GM18505 (cell line): Measurements from ENCODE around the gene PDGFRB.

Source experiments
- ATAC-seq: cut with Tn5 transposase; IDR thresholded peaks from one replicate; pipeline ENCODE4 v1.9.1; 2021; ENCODE audit not compliant: unreplicated experiment
- POLR2A ChIP-seq: IDR thresholded peaks from 4 replicates; pipeline ENCODE4 v1.6.1; 2011; ENCODE audit warnings: borderline replicate concordance; ENCODE audit not compliant: insufficient read depth, insufficient read length; ENCODE audit errors: extremely low read depth

The PDGFRB gene

GRCh38 chr5:150155258-150156026, at the start of gene PDGFRB:
PDGFRB (minus strand) TSS chr5:150155845; CDS start chr5:150137047, 18,798 bp downstream.
- no peak for TF ChIP-seq POLR2A
- ATAC-seq = peak; percentile 58

GRCh38 chr5:150204590-150204960, 48.9 kb upstream of the PDGFRB start:
- no peak for TF ChIP-seq POLR2A
- ATAC-seq = no peak

- no peak for TF ChIP-seq POLR2A
- ATAC-seq = no peak
These were observed 48.4 kb upstream of the PDGFRB start for GRCh38 chr5:150203832-150204589.

- TF ChIP-seq POLR2A = no peak
These were observed 46.9 kb upstream of the PDGFRB start for GRCh38 chr5:150202501-150202900.

GRCh38 chr5:150197476-150197875, 41.8 kb upstream of the PDGFRB start:
- no peak for ATAC-seq
- TF ChIP-seq POLR2A = no peak

More at GRCh38 chr5:150202501-150202900, 46.9 kb upstream of the PDGFRB start:
- ATAC-seq = no peak

- no peak for TF ChIP-seq POLR2A
- ATAC-seq = no peak
These were observed 41.3 kb upstream of the PDGFRB start for GRCh38 chr5:150196986-150197385.

GRCh38 chr5:150196514-150196913, 40.9 kb upstream of the PDGFRB start:
- no peak for ATAC-seq
- TF ChIP-seq POLR2A = no peak

GRCh38 chr5:150195736-150196485, 40.3 kb upstream of the PDGFRB start:
- no peak for TF ChIP-seq POLR2A
- no peak for ATAC-seq

- no peak for TF ChIP-seq POLR2A
- no peak for ATAC-seq
These were observed 36.8 kb upstream of the PDGFRB start for GRCh38 chr5:150192462-150192861.

GRCh38 chr5:150190987-150191386, 35.3 kb upstream of the PDGFRB start:
- no peak for TF ChIP-seq POLR2A

GRCh38 chr5:150190503-150190979, 34.9 kb upstream of the PDGFRB start:
- no peak for ATAC-seq
- TF ChIP-seq POLR2A = no peak

More at GRCh38 chr5:150190987-150191386, 35.3 kb upstream of the PDGFRB start:
- no peak for ATAC-seq

GRCh38 chr5:150189728-150190502, 34.3 kb upstream of the PDGFRB start, which contains the start of gene SLC6A7:
SLC6A7 (plus strand) TSS chr5:150190062; CDS start chr5:150190328, 266 bp downstream.
- ATAC-seq = no peak
- no peak for TF ChIP-seq POLR2A
